ENCODE results near the gene RABGAP1.

The RABGAP1 gene

GRCh38 chr9:122944960-122945888 is 4.4 kb downstream of the RABGAP1 start:
- DNase-seq = no peak

GRCh38 chr9:122946461-122947005 is 5.7 kb downstream of the RABGAP1 start:
- no peak for DNase-seq

GRCh38 chr9:122948313-122948712 is 7.5 kb downstream of the RABGAP1 start:
- DNase-seq = peak in 1 of 5 experiments; percentile 77

- DNase-seq = no peak
Observed at GRCh38 chr9:122949696-122950095, 8.9 kb downstream of the RABGAP1 start.

GRCh38 chr9:122950263-122950662 is 9.4 kb downstream of the RABGAP1 start:
- no peak for DNase-seq

GRCh38 chr9:122951056-122951455 is 10.2 kb downstream of the RABGAP1 start:
- no peak for DNase-seq

GRCh38 chr9:122954253-122954691 is 13.5 kb downstream of the RABGAP1 start:
- DNase-seq = no peak

GRCh38 chr9:122955961-122956360 is 15.1 kb downstream of the RABGAP1 start:
- no peak for DNase-seq

- DNase-seq = no peak
Observed at GRCh38 chr9:122961139-122961538, 20.3 kb downstream of the RABGAP1 start.

GRCh38 chr9:122975196-122975595 is 34.4 kb downstream of the RABGAP1 start:
- DNase-seq = no peak

GRCh38 chr9:122978601-122979000 is 37.8 kb downstream of the RABGAP1 start:
- no peak for DNase-seq

GRCh38 chr9:122986010-122986409 is 45.2 kb downstream of the RABGAP1 start:
- no peak for DNase-seq

- DNase-seq = no peak
Observed at GRCh38 chr9:122988141-122988540, 47.3 kb downstream of the RABGAP1 start.

- DNase-seq = peak in 1 of 5 experiments; percentile 77
Observed at GRCh38 chr9:122988920-122989621, 48.3 kb downstream of the RABGAP1 start.

GRCh38 chr9:122991370-122991830 is 50.6 kb downstream of the RABGAP1 start:
- peak in 3 of 5 experiments; percentile 0 to 65 (median 2) for DNase-seq

- DNase-seq = no peak
Observed at GRCh38 chr9:122996586-122996985, 55.8 kb downstream of the RABGAP1 start.

- no peak for DNase-seq
Observed at GRCh38 chr9:122998448-122998847, 57.6 kb downstream of the RABGAP1 start.

GRCh38 chr9:123000371-123001068 is 59.7 kb downstream of the RABGAP1 start:
- peak in 1 of 5 experiments; percentile 12 for DNase-seq

GRCh38 chr9:123002754-123003153 is 61.9 kb downstream of the RABGAP1 start:
- no peak for DNase-seq

GRCh38 chr9:123003466-123003865 is 62.6 kb downstream of the RABGAP1 start:
- no peak for DNase-seq

- no peak for DNase-seq
Observed at GRCh38 chr9:123005964-123006363, 65.1 kb downstream of the RABGAP1 start.

GRCh38 chr9:123007269-123007668 is 66.4 kb downstream of the RABGAP1 start:
- DNase-seq = no peak

- no peak for DNase-seq
Observed at GRCh38 chr9:123008909-123009308, 68.1 kb downstream of the RABGAP1 start.
